MV-4-11 (cell line): ENCODE measurements around the gene GLIS1.

Experiments
- DNase-seq: peaks from one replicate; lab custom pipeline; 2025; lab: John Stamatoyannopoulos, UW

The GLIS1 gene

GRCh38 chr1:53580009-53580400 is 159.0 kb downstream of the GLIS1 start:
- no peak for DNase-seq

GRCh38 chr1:53579221-53580008 is 159.5 kb downstream of the GLIS1 start:
- no peak for DNase-seq

DNA sequence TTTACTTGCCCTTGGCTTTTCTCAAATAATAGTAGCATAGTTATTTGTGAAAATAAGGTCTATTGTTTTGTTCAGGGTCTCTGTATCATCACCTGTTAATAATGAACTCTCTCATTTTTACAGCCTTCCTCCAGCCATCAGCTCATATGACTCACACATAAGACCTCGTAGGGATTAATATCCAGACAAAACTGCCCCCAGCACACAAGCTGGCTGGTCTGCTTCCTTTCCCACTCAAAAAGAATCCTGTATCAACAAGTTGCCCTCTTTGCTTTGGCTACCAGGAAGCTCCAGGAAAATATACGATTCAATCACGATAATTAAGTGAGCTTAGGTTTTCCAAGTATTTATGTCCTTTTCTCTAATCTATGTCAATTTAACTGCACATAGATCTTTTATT is 160.6 kb downstream of the GLIS1 start:
- DNase-seq: no peak

GRCh38 chr1:53577761-53578100 is 161.2 kb downstream of the GLIS1 start:
- no peak for DNase-seq

DNA sequence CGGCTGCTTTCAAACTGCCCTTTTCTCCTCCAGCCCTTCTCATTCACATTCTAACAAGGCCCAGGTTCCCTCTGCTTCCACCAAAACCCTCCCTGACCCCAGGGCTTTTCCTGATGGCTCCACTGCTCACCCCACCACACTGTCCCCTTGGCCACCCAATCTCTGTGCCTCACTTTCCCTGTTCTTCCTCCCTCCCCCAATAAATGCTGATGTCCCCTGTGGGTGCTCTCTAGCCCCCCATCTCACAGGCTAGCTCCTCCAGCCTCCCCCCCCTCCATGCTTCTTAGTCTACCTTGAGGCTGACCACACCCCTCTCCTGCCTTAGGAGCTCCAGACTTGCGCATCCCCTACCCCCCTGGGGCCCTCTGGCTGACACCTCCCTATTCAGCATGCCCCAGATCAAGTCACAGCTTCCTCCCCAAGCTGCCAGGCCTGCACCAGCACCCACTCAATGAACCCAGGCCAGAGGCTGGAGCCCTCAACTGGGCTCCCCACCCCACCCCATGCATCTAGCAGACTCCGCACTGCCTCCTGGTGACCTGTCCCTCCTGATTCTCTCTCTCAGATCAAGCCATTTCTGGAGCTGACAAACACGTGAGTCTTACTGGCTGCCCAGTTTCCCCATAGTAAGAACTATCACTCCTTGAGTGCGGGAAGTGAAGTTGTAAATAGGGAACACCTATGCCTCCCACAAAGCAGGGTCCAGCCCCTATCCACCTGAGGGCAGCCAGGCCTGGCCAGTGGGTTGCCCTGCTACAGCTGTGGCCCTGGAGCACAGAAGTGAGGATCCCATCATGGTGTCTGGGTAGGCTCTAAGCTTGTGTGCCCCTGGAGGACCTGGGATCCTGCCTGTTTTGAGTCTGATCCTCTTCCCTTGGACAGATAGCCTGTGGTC is 161.9 kb downstream of the GLIS1 start:
- no peak for DNase-seq

DNA sequence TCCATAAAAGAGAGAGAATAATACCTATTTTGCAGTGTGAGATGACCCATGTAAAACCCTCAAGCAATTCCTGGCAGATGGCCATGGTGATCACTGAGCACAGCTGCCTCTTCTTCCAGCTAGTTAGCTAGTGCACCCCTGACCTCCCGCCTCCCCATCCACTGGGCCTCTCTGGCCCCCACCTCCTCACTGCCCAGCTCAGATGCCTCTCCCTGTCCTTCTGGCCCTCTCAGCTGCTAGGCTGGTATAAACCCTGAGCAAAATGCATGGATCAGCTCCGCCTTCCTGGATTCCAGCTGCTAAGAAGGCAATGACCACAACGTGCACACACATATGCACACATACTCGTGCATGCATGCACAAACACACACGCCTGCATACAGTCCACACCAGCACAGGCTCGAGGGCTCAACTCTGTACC is 162.6 kb downstream of the GLIS1 start:
- DNase-seq: no peak

- no peak for DNase-seq
These were observed 163.0 kb downstream of the GLIS1 start for GRCh38 chr1:53575955-53576320.

- DNase-seq: no peak
These were observed 163.6 kb downstream of the GLIS1 start for GRCh38 chr1:53575141-53575954.

GRCh38 chr1:53574621-53575020 is 164.3 kb downstream of the GLIS1 start:
- DNase-seq: no peak

DNA sequence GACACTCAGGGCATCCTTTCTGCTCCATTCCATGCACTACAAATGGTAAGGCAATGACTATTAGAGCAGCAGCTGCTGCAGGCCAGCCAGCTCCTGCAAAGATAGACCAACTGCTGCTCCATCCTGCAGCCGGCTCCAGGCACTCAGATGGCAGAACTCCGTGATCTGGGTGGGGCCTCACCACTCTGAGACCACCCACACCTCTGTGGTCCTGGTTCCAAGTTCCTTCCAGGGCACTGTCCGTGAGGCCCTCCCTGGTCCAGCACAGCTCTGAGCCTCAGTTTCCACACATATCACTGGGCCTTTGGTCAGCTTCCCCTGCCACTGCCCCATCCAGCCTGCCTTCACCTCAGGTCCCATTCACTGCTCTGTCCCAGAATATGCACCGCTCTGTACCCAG is 165.0 kb downstream of the GLIS1 start:
- DNase-seq: no peak

DNA sequence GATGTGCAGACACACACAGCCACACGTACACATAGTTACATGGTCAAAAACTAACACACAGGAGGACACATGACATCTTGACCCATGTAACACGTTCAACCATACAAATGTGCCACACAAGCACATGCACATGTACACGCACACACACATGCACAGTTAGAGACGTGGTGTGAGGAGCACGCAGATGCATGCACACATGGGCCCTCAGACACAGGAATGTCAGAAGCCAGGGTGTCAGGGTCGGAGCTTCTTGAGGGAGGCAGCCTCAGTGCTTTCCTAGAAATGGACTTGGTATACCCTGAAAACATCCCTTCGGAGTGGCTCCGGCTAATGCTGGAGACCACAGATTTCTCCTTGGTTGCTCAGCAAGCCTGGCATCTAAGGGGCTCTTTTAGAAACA is 165.4 kb downstream of the GLIS1 start:
- DNase-seq: no peak

- DNase-seq: no peak
These were observed 166.2 kb downstream of the GLIS1 start for GRCh38 chr1:53572815-53573173.

DNA sequence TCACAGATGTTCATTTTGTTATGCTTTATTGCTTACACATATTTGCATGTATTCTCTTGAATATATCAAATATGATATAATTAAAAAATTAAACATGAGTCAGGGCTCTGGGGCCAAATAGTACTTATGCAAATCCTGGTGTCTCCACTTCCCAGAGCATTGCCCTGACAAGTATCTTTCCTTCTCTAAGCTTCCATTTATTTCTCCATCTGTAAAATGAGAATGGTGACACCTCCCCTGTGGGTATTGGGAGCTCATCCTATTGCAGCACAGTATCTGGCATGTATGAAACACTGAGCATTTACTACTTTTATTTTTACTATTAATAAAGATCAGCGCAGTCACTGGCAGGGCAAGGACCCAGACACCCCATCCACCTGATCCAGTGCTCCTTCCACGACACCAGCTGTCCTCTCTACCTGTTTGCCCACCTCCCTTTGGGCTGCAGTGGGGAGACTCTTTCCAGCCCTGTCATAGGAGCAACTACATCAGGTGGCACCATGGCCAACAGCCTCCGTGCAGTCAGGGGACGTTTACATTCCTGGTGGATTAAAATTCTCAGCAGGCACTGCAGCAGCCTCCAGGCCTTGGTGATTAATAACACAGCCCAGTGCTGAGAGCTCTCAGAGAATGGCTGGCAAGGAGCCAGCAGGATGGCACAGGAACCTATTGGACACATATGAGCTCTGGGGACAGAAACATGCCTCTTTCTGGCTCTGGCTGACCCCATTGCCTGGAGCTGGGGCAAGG is 166.7 kb downstream of the GLIS1 start:
- DNase-seq: no peak

- no peak for DNase-seq
These were observed 170.4 kb downstream of the GLIS1 start for GRCh38 chr1:53568540-53568939.

DNA sequence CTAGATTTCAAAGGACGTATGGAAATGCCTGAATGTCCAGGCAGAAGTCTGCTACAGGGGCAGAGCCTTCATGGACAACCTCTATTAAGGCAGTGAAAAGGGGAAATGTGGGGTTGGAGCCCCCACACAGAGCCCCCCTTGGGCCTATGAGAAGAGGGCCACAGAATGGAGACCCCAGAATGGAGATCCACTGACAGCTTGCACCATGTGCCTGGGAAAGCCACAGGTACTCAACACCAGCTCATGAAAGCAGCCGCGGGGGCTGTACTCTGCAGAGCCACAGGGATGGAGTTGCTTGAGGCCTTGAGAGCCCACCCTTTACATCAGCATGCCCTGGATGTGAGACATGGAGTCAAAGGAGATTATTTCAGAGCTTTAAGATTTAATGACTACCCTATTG is 171.1 kb downstream of the GLIS1 start:
- no peak for DNase-seq

- no peak for DNase-seq
These were observed 171.5 kb downstream of the GLIS1 start for GRCh38 chr1:53567450-53567849.

GRCh38 chr1:53563611-53564010 is 175.4 kb downstream of the GLIS1 start:
- no peak for DNase-seq

GRCh38 chr1:53562981-53563379 is 176.0 kb downstream of the GLIS1 start:
- DNase-seq: no peak

- no peak for DNase-seq
These were observed 176.5 kb downstream of the GLIS1 start for GRCh38 chr1:53562291-53562980.

- no peak for DNase-seq
These were observed 177.4 kb downstream of the GLIS1 start for GRCh38 chr1:53561503-53562105.
